ENCODE data around the gene CDCA3.

DNA sequence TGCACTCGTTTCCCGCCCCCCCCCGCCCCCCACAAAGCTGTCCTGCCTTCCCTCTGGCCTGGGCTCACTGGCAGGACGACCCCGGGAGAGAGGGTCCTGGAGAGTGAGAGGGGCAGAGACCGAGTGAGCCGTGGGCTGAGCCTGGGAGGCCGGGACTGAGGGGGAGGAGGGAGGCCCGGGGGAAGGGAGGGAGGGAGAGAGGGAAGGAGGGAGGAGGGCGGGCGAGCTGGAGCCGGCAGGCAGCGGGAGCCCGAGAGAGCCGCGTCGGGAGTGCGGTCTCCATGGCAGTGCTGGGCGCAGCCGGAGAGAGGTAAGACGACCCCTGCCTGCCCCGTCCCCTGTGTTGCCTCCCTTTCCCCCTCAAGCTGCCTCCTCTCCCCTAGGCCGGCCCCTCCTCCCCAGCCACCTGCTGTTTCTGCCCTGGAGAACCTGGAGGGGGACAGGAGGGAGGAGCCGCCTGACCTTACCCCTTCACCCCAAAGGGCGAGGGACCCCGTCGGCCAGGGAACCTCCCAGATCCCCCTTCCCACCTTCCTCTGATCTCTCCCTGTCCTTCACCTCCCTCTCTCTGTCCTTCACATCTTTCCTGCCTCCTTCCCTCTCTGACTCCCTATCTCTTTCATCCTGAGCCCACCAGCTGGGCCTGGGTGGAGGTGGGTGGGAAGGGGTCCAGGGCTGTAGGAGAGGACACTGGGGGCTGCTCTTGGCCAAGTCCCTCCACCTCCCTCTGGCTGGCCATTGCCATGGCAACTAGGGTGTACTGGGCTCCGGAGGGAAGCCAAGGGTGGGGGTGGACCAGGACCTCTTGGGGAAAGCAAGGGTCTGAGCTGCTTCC, 29.3 kb downstream of the CDCA3 start, which contains the start of gene GPR162:
- TF ChIP-seq, protein P1, sequence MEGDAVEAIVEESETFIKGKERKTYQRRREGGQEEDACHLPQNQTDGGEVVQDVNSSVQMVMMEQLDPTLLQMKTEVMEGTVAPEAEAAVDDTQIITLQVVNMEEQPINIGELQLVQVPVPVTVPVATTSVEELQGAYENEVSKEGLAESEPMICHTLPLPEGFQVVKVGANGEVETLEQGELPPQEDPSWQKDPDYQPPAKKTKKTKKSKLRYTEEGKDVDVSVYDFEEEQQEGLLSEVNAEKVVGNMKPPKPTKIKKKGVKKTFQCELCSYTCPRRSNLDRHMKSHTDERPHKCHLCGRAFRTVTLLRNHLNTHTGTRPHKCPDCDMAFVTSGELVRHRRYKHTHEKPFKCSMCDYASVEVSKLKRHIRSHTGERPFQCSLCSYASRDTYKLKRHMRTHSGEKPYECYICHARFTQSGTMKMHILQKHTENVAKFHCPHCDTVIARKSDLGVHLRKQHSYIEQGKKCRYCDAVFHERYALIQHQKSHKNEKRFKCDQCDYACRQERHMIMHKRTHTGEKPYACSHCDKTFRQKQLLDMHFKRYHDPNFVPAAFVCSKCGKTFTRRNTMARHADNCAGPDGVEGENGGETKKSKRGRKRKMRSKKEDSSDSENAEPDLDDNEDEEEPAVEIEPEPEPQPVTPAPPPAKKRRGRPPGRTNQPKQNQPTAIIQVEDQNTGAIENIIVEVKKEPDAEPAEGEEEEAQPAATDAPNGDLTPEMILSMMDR (conservative IDR thresholded peaks at IDR 0.05 in 1 of 2, IDR thresholded peaks at IDR 0.05 in 1 of 2; ENCODE audit: extremely low read depth in 1 of 2, insufficient read depth in 1 of 2, low read depth in 1 of 2, low read length in 2 of 2) = no peak
- peak; percentile 53 for TF ChIP-seq EZH2 (IDR thresholded peaks at IDR 0.05; ENCODE audit: borderline replicate concordance, low read length)

Data from mammary epithelial cell (primary cell).